Mesothelial cell of epicardium (in vitro differentiated cells): ENCODE measurements around the gene KCNQ1OT1. TPM values are rescaled to one million over a fixed set of nuclear protein-coding genes. Genes with fewer than 3 reads are reported as not detected.
A peak's percentile ranks its signal among the peaks of the same experiment; 100 is the strongest.

Source experiments
- DNase-seq, 2 experiments: peaks; one replicate each; pipeline ENCODE4 v3.0.0; 2021; ENCODE audit warnings: low spot score in 2 of 2; ENCODE audit not compliant: unreplicated experiment in 2 of 2
- H3K27ac Mint-ChIP-seq: 2 replicates; pipeline ENCODE4 v1.8.0; 2021; ENCODE audit warnings: mixed read lengths
- H3K27me3 Mint-ChIP-seq: 2 replicates; pipeline ENCODE4 v1.8.0; 2021; ENCODE audit warnings: low read depth, mixed read lengths
- H3K36me3 Mint-ChIP-seq: 2 replicates; pipeline ENCODE4 v1.8.0; 2021; ENCODE audit warnings: mixed read lengths
- H3K4me1 Mint-ChIP-seq: 2 replicates; pipeline ENCODE4 v1.8.0; 2021; ENCODE audit warnings: mixed read lengths
- H3K4me3 Mint-ChIP-seq: 2 replicates; pipeline ENCODE4 v1.8.0; 2021; ENCODE audit warnings: mild to moderate bottlenecking, moderate library complexity, mixed read lengths
- H3K9me3 Mint-ChIP-seq: 2 replicates; pipeline ENCODE4 v1.8.0; 2021; ENCODE audit warnings: mixed read lengths
- total RNA-seq: library from RNA; stranded (reverse); gene quantifications from 3 replicates; pipeline ENCODE4 v1.2.1, GENCODE V29; 2021
- TF ChIP-seq, protein P1 (sequence below): fragments of 200-600 bp; sonication (generic); IDR thresholded peaks from one replicate; pipeline ENCODE4 v1.5.0; 2021; ENCODE audit warnings: antibody characterized with exemption; ENCODE audit not compliant: unreplicated experiment

The KCNQ1OT1 gene
- total RNA-seq, 1 donor from 2014 or later = 35.1 TPM

DNA sequence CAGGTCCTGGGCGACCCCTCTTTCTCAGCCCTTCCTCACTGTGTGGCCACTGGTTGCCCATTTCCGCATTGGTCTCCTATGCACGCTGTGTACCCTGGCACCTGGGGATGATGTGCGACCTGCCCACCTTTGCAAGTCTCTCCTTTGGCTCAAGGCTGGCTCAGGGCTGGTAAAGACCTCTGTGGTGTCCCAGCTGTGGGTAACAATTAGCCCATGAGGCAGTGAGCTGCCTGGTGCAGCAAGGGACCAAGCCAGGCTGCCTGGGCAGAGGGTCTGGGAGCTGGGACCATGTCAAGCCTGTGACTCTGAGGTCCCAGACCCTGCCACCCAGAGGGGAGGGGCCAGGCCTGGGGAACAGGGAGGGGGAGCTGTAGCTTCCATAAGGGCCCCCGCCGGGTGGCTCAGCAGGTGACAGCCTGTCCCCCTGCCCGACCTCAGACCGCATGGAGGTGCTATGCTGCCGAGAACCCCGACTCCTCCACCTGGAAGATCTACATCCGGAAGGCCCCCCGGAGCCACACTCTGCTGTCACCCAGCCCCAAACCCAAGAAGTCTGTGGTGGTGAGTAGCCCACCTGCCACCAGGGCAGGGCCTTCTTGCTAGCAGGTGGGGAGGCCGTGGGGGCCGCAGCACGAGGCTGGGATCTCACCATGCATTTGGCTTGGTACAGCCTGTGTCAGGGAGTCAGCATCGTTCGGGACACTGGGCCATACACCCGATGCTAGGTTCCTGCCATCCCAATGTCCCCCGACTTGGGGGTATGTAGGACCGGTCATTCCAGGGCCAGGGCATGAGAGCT lies 112.5 kb downstream of the KCNQ1OT1 start:
- Mint-ChIP-seq H3K27ac (no peak overlapping the region), H3K9me3 (no peaks in the 10 kb centered on the region), H3K36me3 (no peaks in the 10 kb centered on the region), H3K27me3 (peaks cover 10% of the 10 kb centered on the region), H3K4me3 (no peak overlapping the region), H3K4me1 (peaks cover 6% of the 10 kb centered on the region)
- TF ChIP-seq, protein P1, sequence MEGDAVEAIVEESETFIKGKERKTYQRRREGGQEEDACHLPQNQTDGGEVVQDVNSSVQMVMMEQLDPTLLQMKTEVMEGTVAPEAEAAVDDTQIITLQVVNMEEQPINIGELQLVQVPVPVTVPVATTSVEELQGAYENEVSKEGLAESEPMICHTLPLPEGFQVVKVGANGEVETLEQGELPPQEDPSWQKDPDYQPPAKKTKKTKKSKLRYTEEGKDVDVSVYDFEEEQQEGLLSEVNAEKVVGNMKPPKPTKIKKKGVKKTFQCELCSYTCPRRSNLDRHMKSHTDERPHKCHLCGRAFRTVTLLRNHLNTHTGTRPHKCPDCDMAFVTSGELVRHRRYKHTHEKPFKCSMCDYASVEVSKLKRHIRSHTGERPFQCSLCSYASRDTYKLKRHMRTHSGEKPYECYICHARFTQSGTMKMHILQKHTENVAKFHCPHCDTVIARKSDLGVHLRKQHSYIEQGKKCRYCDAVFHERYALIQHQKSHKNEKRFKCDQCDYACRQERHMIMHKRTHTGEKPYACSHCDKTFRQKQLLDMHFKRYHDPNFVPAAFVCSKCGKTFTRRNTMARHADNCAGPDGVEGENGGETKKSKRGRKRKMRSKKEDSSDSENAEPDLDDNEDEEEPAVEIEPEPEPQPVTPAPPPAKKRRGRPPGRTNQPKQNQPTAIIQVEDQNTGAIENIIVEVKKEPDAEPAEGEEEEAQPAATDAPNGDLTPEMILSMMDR = no peak
- DNase-seq = peak; percentile 10 to 30

DNA sequence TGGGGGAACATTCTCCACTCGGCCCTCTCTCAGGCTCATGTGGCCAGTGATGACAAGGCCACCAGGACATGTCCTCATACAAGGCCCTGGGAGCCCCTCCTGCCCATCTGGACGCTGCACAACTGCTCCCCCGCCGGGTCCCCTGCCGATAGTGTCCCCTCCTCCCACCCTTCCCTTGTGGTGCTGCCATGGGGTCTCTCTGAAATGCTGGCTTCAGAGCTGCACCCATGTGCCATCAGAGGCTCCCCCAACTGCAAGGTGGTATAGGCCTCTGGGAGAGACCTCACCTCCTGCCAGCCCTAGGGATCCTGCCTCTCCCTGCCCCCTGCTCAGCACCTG lies 113.0 kb downstream of the KCNQ1OT1 start:
- TF ChIP-seq, protein P1 = no peak
- peaks cover 7% of the 10 kb centered on the region for H3K4me1 Mint-ChIP-seq
- no peak overlapping the region for H3K27ac Mint-ChIP-seq
- H3K9me3 Mint-ChIP-seq = no peaks in the 10 kb centered on the region
- H3K27me3 Mint-ChIP-seq = peaks cover 10% of the 10 kb centered on the region
- H3K36me3 Mint-ChIP-seq = no peaks in the 10 kb centered on the region
- DNase-seq = no peak
- no peak overlapping the region for H3K4me3 Mint-ChIP-seq

DNA sequence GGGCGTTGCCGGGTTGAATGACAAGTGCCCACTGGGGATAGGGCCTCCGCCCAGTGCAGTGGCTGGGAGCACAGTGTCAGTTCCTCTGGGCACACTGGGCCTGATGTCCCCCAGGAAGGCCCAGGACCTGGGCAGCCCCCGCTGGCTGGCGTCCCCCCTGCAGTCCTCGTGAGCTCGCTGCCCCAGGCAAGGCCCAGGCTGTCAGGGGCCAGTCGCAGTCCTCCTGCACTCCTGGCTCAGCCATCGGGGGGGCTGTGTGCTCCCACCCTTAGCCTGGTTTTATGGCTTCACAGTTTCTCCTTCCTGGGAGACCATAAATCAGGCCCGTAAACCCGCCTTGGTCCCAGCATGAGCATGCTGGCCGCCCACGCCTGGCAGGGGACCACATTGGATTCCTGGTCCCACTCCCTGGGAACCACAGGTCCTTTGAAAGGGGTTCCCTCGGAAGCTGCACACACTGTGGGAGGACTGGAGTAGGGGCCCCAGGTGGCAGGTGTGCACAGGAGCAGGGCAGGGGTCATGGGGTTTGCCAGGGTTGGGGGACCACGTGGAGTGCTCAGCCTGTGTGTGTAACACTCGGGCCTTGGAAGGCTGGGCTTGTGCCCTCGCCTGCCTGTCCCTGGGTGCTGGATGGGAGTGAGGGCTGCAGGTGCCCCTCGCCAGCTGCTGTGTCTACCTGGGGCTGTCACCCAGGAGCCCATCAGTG lies 113.6 kb downstream of the KCNQ1OT1 start:
- no peak overlapping the region for H3K27ac Mint-ChIP-seq
- peak; percentile 17 to 37 for DNase-seq
- peaks cover 10% of the 10 kb centered on the region for H3K27me3 Mint-ChIP-seq
- TF ChIP-seq, protein P1 = no peak
- peaks cover 5% of the 10 kb centered on the region for H3K4me1 Mint-ChIP-seq
- no peaks in the 10 kb centered on the region for H3K36me3 Mint-ChIP-seq
- no peaks in the 10 kb centered on the region for H3K9me3 Mint-ChIP-seq
- no peak overlapping the region for H3K4me3 Mint-ChIP-seq

- DNase-seq = no peak
- Mint-ChIP-seq H3K9me3 (no peaks in the 10 kb centered on the region), H3K27me3 (peaks cover 6% of the 10 kb centered on the region)
Measured at GRCh38 chr11:2585566-2586086, 114.2 kb downstream of the KCNQ1OT1 start.

GRCh38 chr11:2584812-2585565 lies 114.8 kb downstream of the KCNQ1OT1 start:
- TF ChIP-seq, protein P1 = no peak
- peak in 1 of 2 experiments; percentile 14 for DNase-seq
- no peak overlapping the region for H3K4me3 Mint-ChIP-seq
- no peaks in the 10 kb centered on the region for H3K9me3 Mint-ChIP-seq
- peaks cover 6% of the 10 kb centered on the region for H3K27me3 Mint-ChIP-seq
- H3K4me1 Mint-ChIP-seq = peaks cover 5% of the 10 kb centered on the region
- no peak overlapping the region for H3K27ac Mint-ChIP-seq
- H3K36me3 Mint-ChIP-seq = no peaks in the 10 kb centered on the region

More at GRCh38 chr11:2585566-2586086, 114.2 kb downstream of the KCNQ1OT1 start:
- TF ChIP-seq, protein P1 = no peak
- Mint-ChIP-seq H3K4me1 (peaks cover 5% of the 10 kb centered on the region), H3K27ac (no peak overlapping the region), H3K4me3 (no peak overlapping the region), H3K36me3 (no peaks in the 10 kb centered on the region)
